Measurements from ENCODE around the gene FGD3.

DNA sequence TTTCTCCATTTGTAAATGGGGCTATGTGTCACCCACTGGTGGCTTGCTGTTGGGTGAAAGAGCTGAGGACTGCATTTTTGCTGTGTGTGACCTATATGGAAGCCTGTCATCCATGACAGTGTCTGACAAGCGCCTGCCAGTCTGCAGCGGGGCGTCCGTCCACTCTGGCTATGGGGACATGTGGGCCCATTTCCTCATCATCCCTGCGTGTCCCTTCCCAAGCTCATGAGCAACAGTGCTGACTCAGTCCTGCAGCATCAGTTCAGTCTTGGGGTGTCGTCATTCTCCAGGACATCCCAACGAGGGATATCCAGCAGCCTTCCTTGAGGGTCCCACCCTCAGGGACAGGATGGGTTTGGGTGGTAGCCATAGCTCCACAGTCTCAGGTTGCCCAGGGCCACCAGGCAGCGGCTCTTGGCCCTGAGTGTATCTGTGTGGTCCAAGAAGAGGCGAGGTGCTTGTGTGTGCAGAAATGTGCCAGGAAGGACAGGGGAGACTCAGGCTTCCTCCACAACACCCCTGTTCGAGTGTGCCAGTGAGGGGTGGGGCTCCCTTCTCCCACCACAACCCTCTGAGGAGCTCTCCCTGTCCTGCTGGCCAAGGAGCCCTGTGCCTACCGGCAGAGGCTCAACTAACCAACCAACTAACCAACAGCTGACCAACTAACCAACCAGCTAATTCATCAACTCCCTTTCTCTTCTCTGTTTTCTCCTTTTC, 2.1 kb downstream of the FGD3 start:
- no peak for TF ChIP-seq EZH2 (IDR thresholded peaks at IDR 0.05)
- TF ChIP-seq POLR2AphosphoS5 (IDR thresholded peaks at IDR 0.05; ENCODE audit: borderline replicate concordance, low read depth, low read length): no peak
